Activated CD4-positive, alpha-beta T cell treated with anti-CD3 and anti-CD28 coated beads, Interleukin-2, Interleukin-6, amounts not matched to agents 100 ng/mL and 50 ng/mL, durations not matched to agents 16 hours and 8 hours (primary cell): ENCODE measurements around the gene SLC9C1.
A peak's percentile ranks its signal among the peaks of the same experiment; 100 is the strongest.

Experiments
- DNase-seq: peaks from one replicate; pipeline ENCODE4 v3.0.0-alpha.2; 2020

SLC9C1 gene

GRCh38 chr3:112097378-112097777, 196.6 kb downstream of the SLC9C1 start:
- DNase-seq: peak; percentile 41

DNA sequence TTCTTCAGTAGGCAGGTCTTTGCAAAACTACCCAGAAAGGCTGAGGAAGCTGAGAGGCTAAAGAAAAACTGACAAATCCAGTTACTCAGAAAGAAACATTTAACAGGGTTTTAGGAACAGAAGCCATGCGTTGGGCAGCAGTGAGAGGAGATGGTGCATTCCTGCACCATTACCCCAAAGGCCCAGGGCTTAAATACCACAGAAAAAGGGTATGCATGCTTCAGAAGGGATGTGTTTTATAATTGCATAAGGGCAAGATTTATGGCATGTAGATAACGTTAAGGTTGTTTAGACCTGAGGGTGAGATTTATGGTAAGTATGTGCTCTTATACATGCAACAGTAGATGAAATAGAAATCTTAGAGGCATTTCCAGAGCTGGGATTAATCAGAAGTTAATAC, 197.8 kb downstream of the SLC9C1 start:
- DNase-seq: no peak

GRCh38 chr3:112095731-112096130, 198.3 kb downstream of the SLC9C1 start:
- no peak for DNase-seq

DNA sequence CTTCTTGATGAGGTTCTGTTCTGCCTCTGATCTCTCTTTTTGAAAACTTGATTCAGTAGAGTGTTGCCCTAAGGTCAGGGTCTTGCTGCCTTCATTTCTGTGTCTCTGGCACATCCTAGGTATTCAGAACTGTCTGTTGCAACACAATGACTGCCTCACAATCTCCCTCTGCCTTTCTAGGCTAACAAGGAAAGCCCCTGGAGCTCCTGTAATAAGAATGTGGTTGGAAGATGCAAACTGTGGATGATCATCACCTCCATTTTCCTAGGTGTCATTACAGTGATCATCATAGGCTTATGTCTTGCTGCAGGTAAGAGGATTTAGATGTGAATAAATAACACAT, 200.9 kb downstream of the SLC9C1 start:
- no peak for DNase-seq

- DNase-seq: no peak
Measured at GRCh38 chr3:112092496-112093179, 201.4 kb downstream of the SLC9C1 start.

DNA sequence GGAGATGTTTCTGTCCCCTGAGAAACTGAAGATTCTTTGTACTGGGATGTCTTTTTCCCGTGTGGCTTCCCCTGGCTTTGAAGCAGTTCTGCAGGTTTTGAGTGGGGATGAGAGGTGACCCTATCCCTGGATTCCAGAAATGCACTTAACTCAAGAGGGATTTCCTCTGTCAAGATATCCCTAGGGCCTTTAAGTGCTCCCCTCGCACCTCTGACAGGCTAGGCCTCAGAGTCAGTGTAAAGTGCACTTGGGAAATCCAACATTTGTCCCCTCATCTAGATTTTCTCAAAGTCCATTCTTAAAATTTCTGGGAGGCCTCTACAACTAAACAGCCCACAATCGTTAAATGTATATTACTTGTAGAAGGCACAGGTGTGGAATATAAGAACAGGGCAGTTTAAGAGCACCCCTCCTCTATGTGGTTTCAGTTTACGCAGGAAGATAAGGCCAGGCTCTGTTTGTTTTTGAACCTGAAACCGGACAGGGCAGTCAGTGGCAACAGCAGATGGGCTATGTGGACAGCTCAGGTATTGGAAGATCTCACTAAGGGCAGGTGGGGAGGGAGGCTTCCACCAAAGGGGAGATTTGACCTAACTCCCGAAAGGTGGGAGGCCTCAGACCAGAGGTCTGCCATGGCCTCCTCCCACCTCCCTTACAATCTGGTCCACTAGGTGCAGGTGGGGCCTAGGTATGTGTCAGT, 203.0 kb downstream of the SLC9C1 start:
- no peak for DNase-seq
